Activated CD8-positive, alpha-beta memory T cell treated with anti-CD3 and anti-CD28 coated beads for 4 hours (primary cell): Measurements from ENCODE around the gene TTC23.

Experiments
- DNase-seq, 2 donors: peaks; one replicate each; pipeline ENCODE4 v3.0.0-alpha.2; 2020; ENCODE audit warnings: low read depth in 2 of 2

The TTC23 gene

DNA sequence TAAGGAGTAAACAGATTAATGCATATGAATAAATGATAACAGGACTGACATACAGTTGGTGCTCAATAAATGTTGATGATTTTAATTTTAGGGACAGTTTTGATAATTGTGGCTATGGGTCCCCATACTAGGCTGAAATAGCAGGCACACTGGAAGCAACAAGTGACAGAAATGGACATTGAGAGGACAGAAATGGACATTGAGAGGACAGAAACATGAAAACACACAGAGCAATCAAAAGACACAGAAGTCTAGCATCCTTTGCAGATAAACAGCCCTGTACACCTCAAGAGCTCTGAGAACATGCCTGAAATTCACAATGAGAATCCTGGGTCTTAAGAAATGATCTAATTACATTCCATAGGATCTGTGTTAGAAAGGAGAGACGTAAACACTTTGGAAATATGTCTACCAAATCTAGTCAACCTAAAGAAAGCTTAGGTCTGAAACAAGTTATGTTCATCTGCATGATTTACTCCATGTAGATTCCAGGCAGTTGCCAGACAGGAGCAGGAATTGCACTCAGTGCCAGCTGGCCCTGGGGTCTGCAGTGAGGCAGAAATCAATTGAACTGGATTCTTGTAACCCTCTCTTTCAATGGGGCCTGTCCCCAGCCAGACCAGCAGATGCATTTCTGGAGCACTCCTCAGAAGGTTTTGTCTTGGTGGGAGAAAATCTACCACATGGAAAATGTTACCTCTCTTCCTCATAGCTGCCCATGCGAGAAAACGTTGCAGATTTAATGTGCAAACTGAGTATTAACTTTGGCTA is 84.2 kb downstream of the TTC23 start:
- no peak for DNase-seq

DNA sequence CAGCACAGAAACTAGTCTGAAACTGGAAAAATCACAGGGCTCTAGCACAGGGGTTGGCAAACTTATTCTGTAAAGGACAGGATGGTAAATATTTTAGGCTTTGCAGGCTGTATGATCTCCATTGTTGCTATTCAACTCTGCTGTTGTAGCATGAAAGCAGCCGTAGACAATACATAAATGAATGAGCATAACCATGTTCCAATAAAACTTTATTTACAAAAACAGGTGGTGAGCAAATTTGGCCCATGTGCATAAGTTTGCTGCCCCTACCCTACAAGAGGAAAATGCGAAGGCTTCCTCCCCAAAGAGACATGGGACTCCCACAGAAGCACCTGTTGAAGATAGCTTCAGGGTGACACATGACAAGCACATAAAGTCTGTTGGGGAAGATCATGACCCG is 85.3 kb downstream of the TTC23 start:
- no peak for DNase-seq

DNA sequence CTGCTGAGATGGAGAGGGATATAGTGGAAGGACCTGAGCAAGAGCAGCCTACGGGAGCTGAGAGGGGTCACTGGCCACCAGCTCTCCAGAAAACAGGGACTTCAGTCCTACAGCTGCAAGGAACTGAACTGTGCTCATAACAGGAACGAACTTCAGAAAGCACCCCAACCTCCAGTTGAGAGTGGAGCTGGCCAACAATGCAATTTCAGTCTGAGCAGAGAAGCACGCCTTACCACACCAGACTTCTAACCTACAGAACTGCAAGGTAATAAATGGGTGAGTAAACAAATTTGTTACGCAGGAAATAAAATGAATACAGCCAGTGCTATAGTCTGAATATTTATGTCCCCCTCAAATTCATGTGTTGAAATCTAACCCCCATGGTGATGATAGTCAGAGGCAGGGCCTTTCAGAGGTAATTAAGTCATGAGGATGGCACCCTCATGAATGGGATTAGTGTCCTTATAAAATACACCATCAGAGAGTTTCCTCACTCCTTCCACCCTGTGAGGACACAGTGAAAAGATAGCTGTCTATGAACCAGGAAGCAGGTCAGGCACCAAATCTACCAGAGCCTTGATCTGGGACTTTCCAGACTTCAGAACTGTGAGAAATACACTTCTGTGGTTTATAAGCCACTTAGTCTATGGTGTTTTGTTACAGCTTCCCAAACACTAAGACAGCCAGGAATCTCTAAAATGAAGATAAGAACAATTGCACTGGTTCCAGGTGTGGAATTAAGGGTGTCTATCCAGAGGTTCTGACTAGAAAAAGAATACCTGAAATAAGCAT is 85.9 kb downstream of the TTC23 start:
- DNase-seq, result no peak

DNA sequence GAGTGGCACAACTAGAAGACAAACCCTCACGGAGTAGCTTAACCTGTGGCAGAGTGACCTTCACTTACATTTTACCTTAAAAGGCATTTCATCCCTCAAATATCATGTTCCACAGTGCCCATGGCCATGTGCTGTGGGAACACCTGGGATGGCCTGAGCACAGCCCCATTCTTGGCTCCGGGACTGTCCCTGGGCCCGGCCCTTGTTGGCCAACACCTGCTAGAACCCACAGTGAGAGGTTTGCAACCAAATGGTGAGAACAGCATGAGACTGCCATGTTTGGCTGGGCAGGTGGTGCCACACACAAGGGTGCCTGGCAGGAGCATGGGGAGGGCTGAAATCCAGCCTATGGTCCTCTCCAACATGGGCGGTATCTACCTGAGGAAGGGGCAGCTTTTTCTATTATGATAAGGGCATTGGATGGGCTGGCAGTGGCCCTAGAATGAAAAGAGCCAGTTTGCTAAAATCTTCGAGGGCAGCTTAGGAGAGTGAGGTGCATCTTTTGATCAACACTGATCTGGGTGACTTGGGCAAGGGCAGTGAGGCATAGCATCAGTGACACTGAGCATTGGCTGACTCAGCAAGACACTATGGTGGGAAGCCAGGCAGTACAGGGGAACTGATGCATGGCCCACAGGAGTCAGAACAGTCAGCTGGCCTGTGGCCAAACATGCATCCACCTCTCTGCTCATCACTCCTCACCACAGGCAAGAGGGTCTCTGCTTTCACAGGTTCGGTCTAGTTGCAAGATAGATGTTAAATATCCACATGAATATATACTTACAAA is 90.6 kb downstream of the TTC23 start:
- DNase-seq, result no peak

DNA sequence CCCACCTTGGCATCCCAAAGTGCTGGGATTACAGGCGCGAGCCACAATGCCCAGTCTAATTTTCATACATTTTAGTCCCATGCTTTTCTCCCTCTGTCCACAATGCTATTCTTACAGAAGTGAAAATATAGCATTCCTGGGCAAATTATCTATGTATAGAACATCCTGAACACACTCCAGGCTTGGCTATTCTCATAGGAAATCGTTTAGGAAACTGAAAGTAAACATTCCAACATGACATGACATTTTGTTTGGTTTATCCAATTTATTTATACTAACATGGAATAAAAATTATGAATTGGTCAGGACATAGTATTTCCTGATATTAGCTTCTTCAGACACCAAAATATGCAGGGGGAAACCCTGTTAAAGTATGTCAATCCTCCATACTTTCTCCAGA is 91.9 kb downstream of the TTC23 start:
- DNase-seq, result no peak

DNA sequence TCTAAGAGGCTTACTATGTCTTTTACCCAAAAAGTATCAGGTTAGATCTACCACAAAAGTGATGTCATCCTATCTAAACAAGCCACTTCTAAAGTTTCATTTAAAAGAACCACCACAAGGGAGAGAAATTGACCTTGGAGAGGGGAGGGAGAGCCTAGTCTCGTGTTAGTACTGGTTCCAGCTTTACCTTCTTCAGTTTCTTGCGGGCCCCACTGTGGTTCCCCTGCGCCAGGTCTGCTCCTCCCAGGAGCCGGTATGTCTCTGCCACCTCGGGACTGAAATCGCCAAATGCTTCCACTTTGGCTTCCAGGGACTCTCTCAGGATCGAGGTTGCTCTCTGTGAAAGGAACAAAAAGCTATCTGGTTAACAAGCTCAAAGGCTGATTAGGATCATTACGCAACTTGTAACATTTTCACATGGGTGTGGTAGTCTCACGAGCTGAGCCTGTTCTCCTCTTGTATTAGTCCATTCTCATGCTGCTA is 93.4 kb downstream of the TTC23 start:
- no peak for DNase-seq

DNA sequence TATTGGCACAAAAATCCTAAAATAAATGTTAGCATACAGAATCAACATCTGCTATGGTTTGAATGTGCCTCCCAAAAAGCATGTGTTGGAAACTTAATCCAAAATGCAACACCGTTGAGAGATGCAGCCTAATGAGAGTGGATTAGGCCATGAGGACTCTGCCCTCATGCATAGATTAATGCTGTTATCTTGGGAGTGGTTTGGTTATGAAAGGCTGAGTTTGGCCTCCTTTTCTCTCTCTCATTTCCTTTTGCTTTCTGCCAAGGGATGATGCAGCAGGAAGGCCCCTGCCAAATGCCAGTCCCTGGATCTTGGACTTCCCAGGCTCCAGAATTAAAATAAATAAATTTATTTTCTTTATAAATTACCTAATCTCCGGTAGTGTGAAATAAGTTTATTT is 95.1 kb downstream of the TTC23 start:
- no peak for DNase-seq

DNA sequence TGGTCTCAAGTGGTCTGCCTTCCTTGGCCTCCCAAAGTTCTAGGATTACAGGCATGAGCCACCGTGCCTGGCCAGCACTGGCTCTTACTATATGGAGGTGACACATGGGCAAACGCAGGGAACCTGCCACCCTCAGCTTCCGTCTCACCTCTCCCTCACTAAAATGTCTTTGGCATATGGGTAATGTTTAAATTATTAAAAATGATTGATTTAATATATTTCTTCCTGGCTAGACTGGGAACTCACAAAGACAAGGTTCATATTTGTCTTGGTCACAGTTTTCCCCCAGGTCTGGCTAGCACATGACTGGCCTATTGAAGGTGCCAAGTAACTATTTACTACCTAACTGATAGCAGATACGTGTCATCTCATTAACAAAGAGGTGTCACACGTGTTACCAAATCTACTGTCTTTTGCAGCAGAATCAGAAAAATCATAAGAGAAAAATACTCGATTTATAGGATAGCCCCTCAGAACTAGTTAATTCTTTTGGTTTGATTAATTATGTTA is 96.3 kb downstream of the TTC23 start:
- DNase-seq, result no peak

DNA sequence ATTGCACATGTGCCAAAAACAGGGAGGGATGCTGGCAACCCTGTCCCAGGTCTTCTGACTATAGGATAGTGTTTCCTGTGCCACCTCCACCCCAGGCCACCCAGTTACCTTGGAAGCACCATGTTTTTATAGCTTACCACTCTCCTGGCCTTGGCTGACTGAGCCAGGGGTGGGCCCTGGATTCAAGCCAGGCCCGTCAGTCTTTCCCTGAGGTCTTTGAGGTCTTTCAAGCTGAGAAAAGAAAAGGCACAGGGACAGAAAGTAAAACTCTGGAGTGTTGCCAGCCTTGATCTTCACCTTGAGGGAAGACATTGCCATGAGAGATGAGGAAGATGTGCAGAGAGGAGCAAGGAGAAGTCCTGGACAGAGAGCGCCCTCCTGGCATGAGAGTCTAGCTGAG is 98.2 kb downstream of the TTC23 start:
- DNase-seq, result no peak

DNA sequence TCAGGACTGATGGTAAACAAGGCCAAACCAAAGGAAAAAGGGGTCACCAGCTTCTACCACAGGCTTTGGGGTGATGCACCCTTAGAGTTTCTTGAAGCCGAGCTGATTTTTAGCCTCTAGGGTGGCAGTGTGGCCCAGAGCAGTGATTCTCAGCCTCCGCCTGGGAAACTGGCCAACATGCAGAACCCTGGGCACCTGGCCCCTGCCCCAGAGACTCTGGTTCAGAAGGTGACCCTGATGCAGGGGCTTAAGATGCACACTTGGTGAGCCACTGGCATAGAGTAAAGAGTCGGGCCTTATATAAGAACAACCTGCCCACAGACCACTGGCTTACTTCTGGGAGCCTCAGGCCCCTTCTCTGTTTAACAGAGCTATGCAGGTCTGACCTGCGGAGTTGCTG is 100.0 kb downstream of the TTC23 start:
- DNase-seq, result no peak

DNA sequence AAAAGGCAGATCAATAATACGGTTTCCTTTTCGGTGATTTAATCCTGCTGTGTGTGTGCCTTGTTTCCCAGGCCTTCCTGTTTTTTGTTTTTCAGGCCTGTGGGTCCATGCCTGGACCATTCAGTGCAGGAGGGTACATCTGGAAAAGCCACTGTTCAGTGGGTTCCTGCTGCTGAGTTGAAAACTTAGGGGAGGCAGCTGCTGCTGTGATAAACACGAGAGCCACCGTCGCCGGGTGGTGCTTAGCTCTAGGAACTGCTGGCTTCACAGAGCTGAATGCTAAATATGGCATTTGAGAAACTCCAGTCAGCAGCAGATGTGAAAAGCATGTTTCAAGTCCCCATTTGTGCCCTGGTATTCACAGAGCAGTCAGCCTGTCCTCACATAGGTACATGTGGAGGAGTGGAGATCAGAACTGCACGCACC is 100.5 kb downstream of the TTC23 start:
- DNase-seq, result no peak

DNA sequence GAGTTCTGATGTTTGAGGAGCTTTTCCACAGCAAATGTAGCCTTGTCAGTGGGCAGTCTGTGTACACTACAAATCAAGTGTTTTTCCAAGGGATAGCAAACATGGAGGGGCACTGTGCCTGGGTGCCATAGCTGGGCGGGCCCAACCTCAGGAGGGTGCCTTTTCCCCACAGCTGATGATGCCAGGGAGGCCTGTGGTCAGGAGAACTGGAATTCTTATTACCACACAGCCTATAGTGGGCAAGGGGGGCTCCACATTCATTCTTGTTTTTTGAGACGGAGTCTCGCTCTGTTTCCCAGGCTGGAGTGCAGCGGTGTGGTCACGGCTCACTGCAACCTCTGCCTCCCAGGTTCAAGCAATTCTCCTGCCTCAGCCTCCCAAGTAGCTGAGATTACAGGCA is 102.7 kb downstream of the TTC23 start:
- DNase-seq, result no peak

DNA sequence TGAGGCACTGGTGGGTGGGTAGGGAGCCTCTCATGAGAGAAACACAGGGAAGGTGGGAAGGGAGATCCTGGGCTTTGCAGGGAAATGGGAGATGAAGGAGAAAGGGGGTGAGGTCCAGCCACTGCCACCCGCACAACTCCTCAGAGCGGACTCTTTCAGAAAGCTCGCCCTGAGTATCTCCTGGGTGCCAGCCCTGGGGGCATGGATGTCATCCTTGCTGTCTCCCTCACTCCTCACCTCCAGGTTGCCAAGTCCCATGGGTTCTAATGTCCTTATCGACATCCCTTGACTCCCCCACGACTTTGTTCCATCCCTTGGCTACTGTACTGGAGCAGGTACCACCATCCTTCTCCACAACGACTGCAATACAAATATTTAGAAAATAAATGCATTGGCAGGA is 103.6 kb downstream of the TTC23 start:
- no peak for DNase-seq

DNA sequence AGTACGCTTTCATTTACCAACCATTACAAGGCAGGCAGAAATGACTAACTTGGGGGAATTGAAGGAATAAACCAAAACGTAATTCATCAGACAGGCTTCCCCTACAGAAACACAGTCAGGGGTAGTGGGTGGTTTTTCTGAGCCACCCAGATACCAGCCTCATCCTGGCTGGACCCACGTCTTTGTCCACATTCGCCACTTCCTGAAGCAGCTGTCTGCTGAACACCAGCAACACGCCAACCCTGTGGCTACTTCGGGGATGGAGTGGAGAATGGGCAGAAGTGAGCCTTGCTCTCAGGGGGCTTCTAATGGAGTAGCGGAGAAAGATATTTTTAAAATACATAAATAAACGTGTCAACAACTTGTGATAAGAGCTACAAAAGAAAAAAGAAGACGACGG is 104.4 kb downstream of the TTC23 start:
- DNase-seq, result no peak

DNA sequence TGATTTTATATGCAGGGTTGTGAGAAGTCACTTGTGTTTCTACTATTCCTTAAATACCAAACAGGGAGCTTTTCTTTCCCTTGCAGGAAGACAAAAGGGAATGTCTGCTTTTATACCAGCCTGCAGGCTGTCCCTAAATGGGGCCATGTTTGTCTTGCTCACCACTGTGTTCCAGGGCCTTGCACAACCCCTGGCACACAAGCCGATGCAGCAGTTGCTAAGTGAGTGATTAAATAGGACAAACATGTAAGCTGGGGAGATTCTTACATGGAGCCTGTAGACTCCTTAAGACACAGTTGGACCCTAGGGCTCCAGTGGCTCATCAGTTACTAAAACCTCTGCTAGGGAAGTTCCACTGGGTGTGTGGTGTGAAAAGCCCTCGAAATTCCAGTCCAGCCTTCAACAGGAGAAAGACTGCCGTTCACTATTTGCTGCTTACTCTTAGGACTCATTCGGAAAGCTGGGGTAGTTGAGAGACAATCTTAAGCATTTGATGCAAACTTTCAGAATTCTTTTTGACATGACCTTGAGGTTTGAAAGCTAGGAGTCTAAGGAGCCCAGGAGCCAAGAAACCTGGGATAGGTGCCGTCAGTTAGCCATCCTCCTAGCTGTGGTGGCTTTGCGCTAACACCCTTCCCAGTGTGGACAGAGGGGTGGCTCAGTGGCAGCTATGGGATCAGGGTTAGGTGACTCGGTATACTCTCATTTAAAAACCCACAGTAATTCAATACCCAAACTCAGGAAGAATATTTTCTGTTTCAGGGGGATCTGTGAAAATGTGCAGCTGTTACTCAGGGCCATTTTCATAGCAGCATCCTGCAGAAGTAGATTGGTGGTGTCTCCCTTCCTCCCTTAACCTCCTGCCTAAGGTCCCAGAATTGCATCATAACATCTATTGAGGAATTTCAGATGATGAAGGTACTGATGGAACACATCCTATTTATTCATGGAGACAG is 105.4 kb downstream of the TTC23 start:
- DNase-seq, result no peak

DNA sequence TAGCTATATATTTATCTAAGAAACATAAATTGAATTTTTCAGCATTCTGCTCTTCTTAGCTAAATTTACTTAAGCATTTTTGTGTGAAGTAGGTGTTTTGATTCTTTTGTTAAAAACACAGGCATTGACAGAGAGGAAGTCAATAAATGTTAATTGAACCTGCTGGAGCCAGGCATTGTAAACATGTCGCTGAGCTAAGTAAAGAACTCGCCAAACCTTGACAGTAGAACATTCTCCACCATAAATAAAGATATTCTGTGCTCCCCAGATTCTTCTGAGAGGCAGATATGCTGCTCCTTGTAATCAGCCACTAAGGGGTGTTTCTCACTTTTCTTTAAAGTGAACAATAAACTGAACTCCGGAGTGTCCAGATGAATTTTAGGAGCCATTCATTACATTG is 106.1 kb downstream of the TTC23 start:
- no peak for DNase-seq

DNA sequence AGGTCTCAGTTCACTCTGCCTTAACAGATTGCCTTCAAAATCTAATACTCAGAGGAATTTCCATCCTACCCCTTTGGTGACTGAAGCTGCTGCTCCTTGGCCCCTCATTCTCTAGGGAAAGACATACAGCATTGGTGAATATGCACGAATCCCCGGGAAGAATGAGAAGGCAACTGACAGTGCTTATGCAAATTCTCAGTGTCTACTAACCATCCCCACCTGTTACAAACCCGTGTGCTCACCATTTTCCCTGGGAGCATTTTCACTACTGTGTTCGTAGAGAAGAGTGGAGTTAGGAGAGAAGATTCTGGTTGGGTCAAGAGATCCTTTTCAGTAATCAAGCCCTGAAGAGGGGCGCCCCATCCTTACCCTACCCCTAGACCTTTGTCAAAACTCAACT is 106.8 kb downstream of the TTC23 start:
- no peak for DNase-seq

DNA sequence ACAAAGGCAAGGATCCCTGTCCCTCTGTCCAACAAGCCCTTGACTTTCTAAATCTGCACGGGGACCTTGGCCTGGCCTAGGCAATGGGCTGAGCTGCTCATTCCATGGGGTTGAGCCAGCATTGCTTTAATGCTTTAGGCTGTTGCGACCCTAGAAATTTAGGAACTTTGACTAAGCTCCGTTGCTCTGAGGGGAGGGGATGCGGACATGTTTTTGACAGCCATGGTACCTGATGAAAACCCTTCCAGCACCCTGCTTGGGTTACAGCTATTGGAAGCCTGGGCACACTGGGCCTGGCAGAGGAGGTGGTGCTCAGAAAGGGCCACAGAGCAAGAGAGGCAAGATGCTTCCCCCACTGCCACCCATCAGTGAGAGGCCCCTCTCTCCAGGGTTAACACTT is 107.4 kb downstream of the TTC23 start:
- DNase-seq, result no peak

DNA sequence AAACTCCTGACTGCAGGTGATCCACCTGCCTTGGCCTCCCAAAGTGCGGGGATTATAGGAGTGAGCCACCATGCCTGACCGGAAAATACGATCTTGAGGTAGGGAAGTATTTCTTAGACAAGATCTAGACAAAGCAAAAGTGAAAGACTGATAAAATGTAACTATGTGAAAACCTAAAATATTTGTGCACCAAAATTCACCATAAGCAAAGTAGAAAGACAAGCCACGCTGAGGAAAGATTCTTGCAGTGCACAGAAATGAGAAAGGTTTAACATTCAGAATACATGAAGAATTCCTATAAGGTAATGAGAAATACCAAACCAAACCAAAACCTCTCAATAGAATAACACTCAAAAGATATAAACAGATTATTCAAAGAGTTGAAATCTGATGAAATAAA is 108.8 kb downstream of the TTC23 start:
- DNase-seq, result no peak

DNA sequence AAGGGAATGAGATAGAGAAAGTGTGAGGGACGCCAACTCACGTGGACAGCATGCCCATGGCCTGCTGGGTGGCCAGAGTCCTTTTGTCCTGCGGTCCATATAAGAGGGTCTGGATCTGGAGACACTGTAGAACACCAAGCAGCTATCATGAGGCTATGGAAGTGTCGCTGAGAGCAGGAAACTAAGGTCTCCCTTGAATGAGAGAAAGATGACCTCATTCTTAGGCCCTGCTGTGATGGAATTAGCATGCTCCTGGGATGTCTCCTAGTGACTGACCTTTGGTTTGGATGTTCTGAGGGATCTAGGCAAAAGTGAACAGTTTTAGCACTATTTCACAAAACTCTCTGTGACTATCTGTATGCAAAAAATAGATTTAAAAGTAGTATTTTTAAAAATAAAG is 110.1 kb downstream of the TTC23 start:
- DNase-seq, result no peak

DNA sequence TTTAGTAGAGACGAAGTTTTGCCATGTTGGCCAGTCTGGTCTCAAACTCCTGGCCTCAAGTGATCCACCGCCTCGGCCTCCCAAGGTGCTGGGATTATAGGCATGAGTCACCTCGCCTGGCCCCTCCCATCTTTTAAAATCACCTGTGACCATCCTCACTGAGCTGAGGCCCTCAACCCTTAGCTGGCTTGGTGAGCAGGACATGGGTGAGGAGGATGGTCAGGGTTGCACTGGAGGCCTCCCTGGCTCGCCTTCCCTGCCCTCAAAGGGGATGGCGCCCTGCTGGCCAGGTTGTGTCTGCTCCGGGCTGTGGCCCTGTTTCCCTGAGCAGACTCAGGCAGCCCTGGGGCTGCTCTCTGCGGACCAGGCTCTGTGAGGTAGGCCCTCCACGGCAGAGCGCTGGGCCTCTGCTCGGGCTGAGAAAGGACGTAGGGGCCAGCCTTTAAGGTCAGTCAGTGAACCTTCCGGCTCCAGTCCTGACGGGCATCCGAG is 110.8 kb downstream of the TTC23 start:
- no peak for DNase-seq
